K562 (cell line): ENCODE measurements around the gene TBC1D1. TPM values are rescaled to one million over a fixed set of nuclear protein-coding genes. Genes with fewer than 3 reads are reported as not detected.
A peak's percentile ranks its signal among the peaks of the same experiment; 100 is the strongest.

Experiments used
- ARID4B ChIP-seq: sonication (generic); formaldehyde crosslinking; IDR thresholded peaks from 2 replicates; pipeline ENCODE4 v1.8.0; 2022; ENCODE audit warnings: mild to moderate bottlenecking, missing genetic modification reagents
- CREB5 ChIP-seq: fragments of 250-450 bp; sonication (Bioruptor Pico); IDR thresholded peaks from 2 replicates; pipeline ENCODE4 v1.5.0; 2020; ENCODE audit warnings: mild to moderate bottlenecking
- FOS ChIP-seq: IDR thresholded peaks from 3 replicates; pipeline ENCODE4 v1.6.1; 2011; ENCODE audit not compliant: insufficient read length; ENCODE audit errors: extremely low read depth
- GABPB1 ChIP-seq: sonication (generic); formaldehyde crosslinking; IDR thresholded peaks from 2 replicates; pipeline ENCODE4 v1.8.0; 2022; ENCODE audit warnings: mild to moderate bottlenecking, missing genetic modification reagents
- GATA2 ChIP-seq: sonication (generic); formaldehyde crosslinking; IDR thresholded peaks from 2 replicates; pipeline ENCODE4 v1.4.0; 2020; ENCODE audit warnings: mild to moderate bottlenecking, missing genetic modification reagents
- HEY1 ChIP-seq: fragments of 250-450 bp; sonication (Bioruptor Pico); IDR thresholded peaks from 2 replicates; pipeline ENCODE4 v1.5.0; 2020; ENCODE audit warnings: mild to moderate bottlenecking, moderate library complexity, borderline replicate concordance
- HIVEP1 ChIP-seq: fragments of 250-450 bp; sonication (Bioruptor Pico); IDR thresholded peaks from 2 replicates; pipeline ENCODE4 v1.4.0; 2020; ENCODE audit warnings: mild to moderate bottlenecking
- HNRNPLL ChIP-seq: fragments of 200-400 bp; formaldehyde crosslinking; IDR thresholded peaks from 2 replicates; pipeline ENCODE4 v1.6.1; 2017; ENCODE audit warnings: low read length, low read depth, mild to moderate bottlenecking; ENCODE audit not compliant: poor library complexity, severe bottlenecking
- IRF2 ChIP-seq: sonication (generic); formaldehyde crosslinking; IDR thresholded peaks from 2 replicates; pipeline ENCODE4 v1.8.1; 2022; ENCODE audit warnings: mild to moderate bottlenecking, missing genetic modification reagents
- MAX ChIP-seq: sonication (generic); formaldehyde crosslinking; IDR thresholded peaks from 2 replicates; pipeline ENCODE4 v1.9.0; 2022; ENCODE audit warnings: mild to moderate bottlenecking, missing genetic modification reagents
- PRMT5 ChIP-seq: sonication (generic); formaldehyde crosslinking; IDR thresholded peaks from 2 replicates; pipeline ENCODE4 v1.5.0; 2020; ENCODE audit warnings: missing genetic modification reagents
- SPI1 ChIP-seq: IDR thresholded peaks from 2 replicates; pipeline ENCODE4 v1.6.1; 2011; ENCODE audit warnings: low read depth, low read length, control low read depth, borderline replicate concordance
- TBL1XR1 ChIP-seq, 2 experiments: IDR thresholded peaks; 2 replicates each; pipeline ENCODE4 v1.6.1; 2012; ENCODE audit warnings: improper control_type of control experiment in 2 of 2, low read length in 2 of 2, mild to moderate bottlenecking in 1 of 2
- U2AF1 ChIP-seq: fragments of 200-400 bp; formaldehyde crosslinking; optimal IDR thresholded peaks from 2 replicates; pipeline ENCODE3; 2017; ENCODE audit warnings: mild to moderate bottlenecking, low read depth, low read length, moderate library complexity
- ZC3H4 ChIP-seq: sonication (generic); formaldehyde crosslinking; IDR thresholded peaks from 2 replicates; pipeline ENCODE4 v1.9.0; 2021; ENCODE audit warnings: missing genetic modification reagents, borderline replicate concordance
- ZNF280A ChIP-seq: fragments of 450-650 bp; IDR thresholded peaks from 2 replicates; pipeline ENCODE4 v1.6.1; 2018; ENCODE audit warnings: mild to moderate bottlenecking, low read depth; ENCODE audit not compliant: partially characterized antibody
- polyA plus RNA-seq, 8 experiments: library from polyadenylated mRNA; depleted of rRNA in 4 of 8; stranded (reverse) in 5 of 8; unstranded in 3 of 8; fragments of >200 nt; fragmentation: Nextera tagmentation in 2 of 8; fragmentation: Illumina TruSeq in 1 of 8; extraction: Ambion mirVana in 2 of 8; extraction: Trizol in 1 of 8; gene quantifications; 2 replicates each; pipeline versions ENCODE4 v1.2.1 to v1.2.3, GENCODE V29; 2011 to 2014; ENCODE audit warnings: inconsistent platforms in 1 of 8, missing spikeins in 1 of 8
- total RNA-seq, 7 experiments: library from RNA; depleted of rRNA in 6 of 7; stranded (reverse); fragments of >200 nt in 6 of 7; fragmentation: Illumina TruSeq in 2 of 7; extraction: Trizol in 2 of 7; gene quantifications; 2 replicates each; pipeline versions ENCODE4 v1.2.1 to v1.2.3, GENCODE V29; 2011 to 2021; ENCODE audit warnings: low replicate concordance in 1 of 7

Gene TBC1D1
- total and polyA plus RNA-seq, 9 of the 15 experiments (the other 6 are each of a cell fraction or from before 2014, with no cell fraction given) = 0.59 to 14.2 (median 8.8) TPM

GRCh38 chr4:38069271-38069760 lies 178.4 kb downstream of the TBC1D1 start (continued):
- TF ChIP-seq TBL1XR1 (IDR thresholded peaks at IDR 0.05; ENCODE audit: low read length in 2 of 2) (peak in 1 of 2 experiments; percentile 33; a peak in 1 of 4 replicates), MAX (CRISPR knock-in tag) (no peak), ZNF280A (no peak), CREB5 (no peak), ZC3H4 (CRISPR knock-in tag) (no peak), U2AF1 (no peak), PRMT5 (no peak), HEY1 (no peak), HIVEP1 (CRISPR knock-in tag) (no peak), HNRNPLL (no peak), ARID4B (no peak), GATA2 (CRISPR knock-in tag) (0 out of 2 replicates have a peak, but pooled peaks have one; percentile 26), FOS (peak; percentile 1), SPI1 (peak; percentile 88), IRF2 (CRISPR knock-in tag) (no peak), GABPB1 (CRISPR knock-in tag) (no peak)
